Stimulated activated CD4-positive, alpha-beta T cell treated with anti-CD3 and anti-CD28 coated beads, TNF-alpha, amount 100 ng/mL, for 48 hours (primary cell): ENCODE data around the gene LEMD3.

Source experiments
- DNase-seq, 3 donors: peaks; one replicate each; pipeline ENCODE4 v3.0.0-alpha.2; 2020; ENCODE audit warnings: low read depth in 3 of 3

LEMD3 gene

DNA sequence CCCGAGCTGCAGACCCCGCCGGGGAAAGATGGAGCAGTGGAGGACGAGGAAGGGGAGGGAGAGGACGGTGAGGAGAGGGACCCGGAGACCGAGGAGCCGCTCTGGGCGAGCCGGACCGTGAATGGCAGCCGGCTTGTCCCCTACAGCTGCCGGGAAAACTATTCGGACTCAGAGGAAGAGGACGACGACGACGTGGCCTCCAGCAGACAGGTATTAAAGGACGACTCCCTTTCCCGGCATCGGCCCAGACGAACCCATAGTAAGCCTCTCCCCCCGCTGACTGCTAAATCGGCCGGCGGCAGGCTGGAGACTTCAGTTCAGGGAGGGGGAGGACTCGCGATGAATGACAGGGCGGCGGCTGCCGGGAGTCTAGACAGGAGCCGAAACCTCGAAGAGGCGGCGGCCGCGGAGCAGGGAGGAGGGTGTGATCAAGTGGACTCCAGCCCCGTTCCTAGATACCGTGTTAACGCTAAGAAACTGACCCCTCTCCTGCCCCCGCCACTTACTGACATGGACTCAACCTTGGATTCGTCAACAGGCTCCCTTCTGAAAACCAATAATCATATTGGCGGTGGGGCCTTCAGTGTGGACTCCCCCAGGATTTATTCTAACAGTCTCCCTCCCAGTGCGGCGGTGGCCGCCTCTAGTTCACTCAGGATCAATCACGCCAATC, 962 bp downstream of the LEMD3 start:
- peak; percentile 23 to 44 (median 37) for DNase-seq

- no peak for DNase-seq
These were observed 1.7 kb downstream of the LEMD3 start for GRCh38 chr12:65171073-65171472.

DNA sequence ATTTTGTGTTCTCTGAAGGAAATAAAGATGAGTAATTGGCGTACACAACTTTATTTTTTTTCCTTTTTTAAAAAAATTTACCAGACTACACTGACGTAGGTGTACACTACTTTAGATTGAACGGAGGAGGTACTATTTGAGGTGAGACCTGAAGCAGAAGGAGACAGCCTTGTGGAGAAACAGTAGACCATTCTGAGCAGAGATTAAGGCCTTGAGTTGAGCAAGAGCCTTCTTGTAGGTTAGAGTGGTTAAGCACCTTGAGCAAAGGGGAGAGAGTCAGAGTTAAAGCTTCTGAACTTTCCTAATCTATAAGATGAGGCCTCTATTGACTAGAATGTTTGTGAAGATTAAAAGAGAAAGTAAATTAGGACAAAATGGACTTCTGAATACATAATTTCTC, 2.5 kb downstream of the LEMD3 start:
- DNase-seq, result no peak

DNA sequence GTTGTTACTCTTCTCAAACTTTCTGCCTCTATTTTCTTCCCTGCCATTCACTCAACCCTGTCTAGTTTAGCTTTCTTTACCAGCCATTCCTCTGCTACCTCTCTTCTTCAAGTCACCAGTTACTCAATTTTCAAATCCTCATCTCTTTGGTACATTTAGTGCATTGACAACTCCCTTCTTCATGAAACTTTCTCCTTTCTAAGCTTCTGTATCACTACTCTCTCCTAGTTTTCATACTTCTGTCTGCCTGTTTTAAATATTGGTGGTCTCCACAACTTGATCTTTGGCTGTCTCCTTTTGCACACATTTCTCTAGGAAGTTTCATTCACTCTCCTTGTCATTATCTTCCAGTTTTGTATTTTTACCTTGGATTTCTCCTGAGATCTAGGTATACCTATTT, 6.0 kb downstream of the LEMD3 start:
- no peak for DNase-seq

DNA sequence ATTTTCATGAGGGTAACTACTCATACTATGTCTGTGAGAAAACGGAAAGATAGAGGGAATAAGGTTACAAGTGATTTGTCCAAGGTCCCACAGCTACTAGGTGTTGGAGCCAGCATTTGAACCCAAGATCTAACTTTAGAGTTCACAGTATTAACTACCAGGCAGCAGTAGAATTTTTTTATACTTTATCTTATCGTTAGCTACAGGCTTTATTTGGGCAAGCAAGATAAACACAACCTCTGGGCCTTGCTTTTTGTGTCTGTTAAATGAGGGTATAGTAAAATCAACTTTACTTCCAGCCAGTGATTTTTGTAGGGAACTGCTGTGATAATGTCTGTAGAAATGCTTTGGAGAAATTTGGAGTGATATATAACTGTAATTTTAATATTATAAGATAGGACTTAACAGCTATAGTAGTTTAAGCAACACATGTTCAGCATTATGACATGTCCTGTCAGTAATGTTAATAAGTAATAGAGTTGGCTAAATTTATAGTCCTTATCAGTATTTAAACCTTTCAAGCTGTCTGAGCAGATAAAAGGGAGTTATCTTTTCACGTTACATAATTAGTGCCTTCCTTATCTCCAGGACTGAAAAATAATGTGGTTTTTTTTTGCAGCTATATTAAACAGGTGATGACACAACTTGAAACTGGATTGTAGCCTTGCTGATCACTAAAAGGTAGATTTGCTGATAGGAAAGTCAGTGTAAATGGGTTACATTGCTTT, 12.8 kb downstream of the LEMD3 start:
- no peak for DNase-seq

DNA sequence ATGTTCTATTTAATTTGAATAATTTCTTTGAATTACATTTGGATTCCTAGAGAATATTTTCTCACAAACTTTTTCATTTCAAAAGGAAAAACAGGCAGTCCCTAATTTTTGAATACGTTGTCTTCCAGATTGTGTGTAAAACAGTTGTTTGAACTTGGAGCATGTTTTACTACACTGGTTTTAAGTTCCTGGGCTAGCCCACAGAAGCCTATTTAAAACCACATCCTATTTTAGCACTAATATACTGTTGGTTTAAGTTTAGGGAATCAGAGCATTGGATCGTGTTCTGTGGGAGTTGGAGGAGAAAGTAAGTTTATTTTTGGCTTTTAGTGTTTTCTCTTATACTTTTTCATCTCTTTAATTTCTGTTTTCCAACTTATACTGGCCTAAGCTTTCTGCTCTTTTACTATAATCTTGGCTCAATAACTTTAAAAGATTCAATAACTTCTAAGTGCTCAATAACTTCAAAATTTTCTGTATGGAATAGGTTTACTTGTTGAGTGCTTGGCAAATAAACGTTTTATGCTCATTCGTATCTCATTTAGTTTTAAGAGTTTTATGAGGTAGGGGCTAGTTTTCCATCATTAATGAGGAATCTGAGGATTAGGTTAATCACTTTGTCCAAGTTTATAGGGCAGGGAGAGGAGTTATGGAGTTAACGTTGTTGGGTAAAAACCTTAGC, 14.9 kb downstream of the LEMD3 start:
- DNase-seq, result no peak

GRCh38 chr12:65184858-65185229, 15.5 kb downstream of the LEMD3 start:
- no peak for DNase-seq

DNA sequence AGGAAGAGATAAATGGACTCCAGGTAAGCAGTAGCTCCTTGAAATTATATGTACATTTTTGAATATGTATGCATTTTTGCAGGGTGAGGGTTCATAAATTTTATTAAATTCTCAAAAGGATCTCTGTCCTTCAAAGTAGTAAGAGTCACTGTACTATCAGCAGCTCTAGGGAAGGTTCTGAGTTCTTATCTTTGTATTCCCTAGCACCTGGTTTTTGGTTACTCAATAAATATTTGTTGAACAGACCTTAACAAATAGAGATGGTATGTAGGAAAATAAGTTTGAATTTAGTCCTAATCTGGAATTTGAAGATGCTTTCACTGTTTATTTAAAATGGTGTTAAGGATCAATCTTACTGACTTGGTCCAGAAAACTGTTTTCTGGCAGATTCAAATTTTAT, 18.3 kb downstream of the LEMD3 start:
- DNase-seq, result no peak

- DNase-seq, result no peak
These were observed 18.9 kb downstream of the LEMD3 start for GRCh38 chr12:65188179-65188701.

DNA sequence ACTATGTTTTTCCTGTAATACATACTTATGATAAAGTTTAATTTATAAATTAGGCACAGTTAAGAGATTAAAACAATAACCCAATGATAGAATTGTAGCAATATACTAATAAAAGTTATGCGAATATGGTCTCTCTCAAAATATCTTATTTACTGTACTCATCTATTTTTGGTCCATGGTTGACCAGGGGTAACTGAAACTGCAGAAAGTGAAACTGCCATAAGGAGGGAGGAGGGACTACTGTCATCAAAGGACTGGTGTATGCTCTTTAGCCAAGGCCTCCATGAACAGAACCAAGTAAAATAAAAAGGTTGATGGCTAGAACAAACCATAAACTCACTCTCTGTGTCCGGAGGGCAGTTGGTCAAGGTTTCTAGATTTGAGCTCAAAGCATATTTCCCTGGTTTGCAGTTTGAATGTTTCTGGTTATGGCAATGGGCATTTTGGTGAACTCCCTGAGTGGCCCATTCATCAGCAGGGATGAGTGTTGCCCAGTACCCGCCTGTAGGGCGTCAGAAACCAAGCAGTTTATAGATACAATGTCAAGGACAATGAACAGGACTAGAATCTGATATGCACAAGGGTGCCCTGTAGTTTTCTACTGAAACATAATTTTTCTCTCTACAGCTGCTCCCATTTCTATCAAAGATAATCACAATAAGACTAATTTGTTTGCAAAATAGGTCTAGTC, 19.8 kb downstream of the LEMD3 start:
- DNase-seq, result no peak

DNA sequence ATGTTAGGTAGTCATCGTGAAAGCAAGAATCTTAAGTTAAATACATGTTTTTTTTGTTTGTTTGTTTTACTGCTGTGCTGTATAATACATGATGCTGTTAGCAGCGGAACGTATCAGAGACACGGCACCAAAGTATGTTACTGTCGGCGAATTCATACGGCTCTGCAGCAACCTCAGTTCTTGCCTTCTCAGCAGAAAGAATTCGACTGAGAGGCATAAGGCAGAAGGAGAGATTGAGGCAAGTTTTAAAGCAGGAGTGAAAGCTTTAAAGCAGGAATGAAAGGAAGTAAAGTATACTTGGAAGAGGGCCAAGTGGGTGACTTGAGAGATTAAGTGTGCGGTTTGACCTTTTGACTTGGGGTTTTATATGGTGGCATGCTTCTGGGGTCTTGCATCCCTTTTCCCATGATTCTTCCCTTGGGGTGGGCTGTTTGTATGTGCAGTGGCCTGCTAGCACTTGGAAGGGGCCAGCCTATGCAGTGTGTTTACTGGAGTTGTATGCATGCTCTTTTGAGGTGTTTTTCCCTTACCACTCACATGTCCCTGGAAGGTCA, 23.7 kb downstream of the LEMD3 start:
- DNase-seq, result no peak

GRCh38 chr12:65194949-65195348, 25.6 kb downstream of the LEMD3 start:
- DNase-seq, result no peak

- DNase-seq, result no peak
These were observed 26.1 kb downstream of the LEMD3 start for GRCh38 chr12:65195387-65196055.

- DNase-seq, result no peak
These were observed 27.6 kb downstream of the LEMD3 start for GRCh38 chr12:65196762-65197567.

GRCh38 chr12:65199604-65200003, 30.2 kb downstream of the LEMD3 start:
- no peak for DNase-seq

- DNase-seq, result no peak
These were observed 30.8 kb downstream of the LEMD3 start for GRCh38 chr12:65200007-65200665.

DNA sequence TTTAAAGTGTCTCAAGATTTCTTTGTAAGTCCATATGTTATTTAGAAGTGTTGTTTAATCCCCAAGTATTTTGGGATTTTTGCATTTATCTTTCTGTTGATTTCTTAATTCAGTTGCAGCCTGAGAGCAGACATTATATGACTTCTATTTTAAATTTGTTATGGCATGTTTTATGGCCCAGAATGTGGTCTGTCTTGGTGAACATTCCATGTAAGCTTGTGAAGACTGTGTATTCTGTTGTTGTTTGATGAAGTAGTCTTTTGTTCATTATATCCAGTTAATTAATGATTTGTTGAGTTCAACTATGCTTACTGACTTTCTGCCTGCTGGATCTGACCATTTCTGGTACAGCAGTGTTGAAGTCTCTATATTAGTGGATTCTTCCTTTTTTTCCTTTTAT, 34.0 kb downstream of the LEMD3 start:
- no peak for DNase-seq

DNA sequence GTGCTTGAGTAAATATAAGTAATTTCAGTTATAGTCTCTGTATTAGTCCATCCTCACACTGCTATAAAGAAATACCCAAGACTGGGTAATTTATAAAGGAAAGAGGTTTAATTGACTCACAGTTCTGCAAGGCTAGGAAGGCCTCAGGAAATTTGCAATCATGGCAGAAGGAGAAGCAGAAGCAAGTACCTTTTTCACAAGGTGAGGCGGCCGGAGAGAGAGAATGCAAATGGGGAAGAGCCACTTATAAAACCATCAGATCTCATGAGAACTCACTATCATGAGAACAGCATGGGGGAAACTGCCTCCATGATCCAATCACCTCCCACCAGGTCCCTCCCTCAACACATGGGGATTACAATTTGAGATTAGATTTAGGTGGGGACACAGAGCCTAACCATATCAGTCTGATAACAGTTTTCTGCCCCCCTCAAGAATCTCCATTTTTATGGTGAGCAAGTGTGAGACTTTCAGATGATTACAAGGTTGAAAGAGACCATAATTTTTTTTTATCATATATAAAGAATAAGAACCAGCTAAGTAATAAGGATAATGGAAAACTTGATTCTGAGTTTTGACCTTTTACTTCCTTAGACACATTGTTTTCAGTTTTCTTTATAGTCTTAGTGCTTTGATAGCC, 35.6 kb downstream of the LEMD3 start:
- DNase-seq, result no peak

GRCh38 chr12:65205886-65206285, 36.5 kb downstream of the LEMD3 start:
- no peak for DNase-seq
